GM12878 (cell line): Measurements from ENCODE around the gene TRPM8. TPM values are rescaled to one million over a fixed set of nuclear protein-coding genes. Genes with fewer than 3 reads are reported as not detected.

Experiments
- ATAC-seq: fragments of 200-7000 bp; cut with Tn5 transposase; 3 replicates; pipeline ENCODE4 v1.9.1; 2020; ENCODE audit warnings: mild to moderate bottlenecking, moderate library complexity
- BruUV-seq: library from RNA; stranded (reverse); fragments of 400-500 nt; replicated peaks from 2 replicates; lab custom pipeline; 2021; lab: Mats Ljungman, UMichigan
- CTCF ChIA-PET: fragments of 300-600 bp; sonication (Branson Sonifier 250); formaldehyde crosslinking; extraction: SDS; loops from one replicate; lab custom pipeline; 2021; ENCODE audit warnings: inconsistent platforms; lab: Yijun Ruan, JAX
- POLR2A ChIA-PET: fragments of 350-600 bp; formaldehyde crosslinking; extraction: SDS; loops from one replicate; lab custom pipeline; 2021; ENCODE audit warnings: inconsistent platforms; lab: Charles Lee
- RAD21 ChIA-PET: fragments of 300-600 bp; sonication (Branson Sonifier 250); formaldehyde crosslinking; loops from one replicate; lab custom pipeline; 2023; ENCODE audit warnings: antibody characterized with exemption; ENCODE audit not compliant: unreplicated experiment; lab: Charles Lee
- SMC1A ChIA-PET: fragments of 300-600 bp; sonication (Branson Sonifier 250); formaldehyde crosslinking; loops from one replicate; lab custom pipeline; 2023; ENCODE audit not compliant: unreplicated experiment, uncharacterized antibody; lab: Charles Lee
- DNase-seq: peaks from one replicate; pipeline ENCODE4 v3.0.0-alpha.2; 2011; ENCODE audit warnings: low read depth, low spot score
- FAIRE-seq: peaks from 3 replicates; lab custom pipeline; 2011; peaks lifted over from hg19 to GRCh38; lab: Jason Lieb, UNC
- H2AFZ ChIP-seq: 2 replicates; pipeline ENCODE4 v1.6.0; 2011; ENCODE audit warnings: low read depth, low read length, control low read depth; ENCODE audit not compliant: control insufficient read depth
- H3K27ac ChIP-seq: 2 replicates; pipeline ENCODE4 v1.5.1; 2011; ENCODE audit warnings: control low read depth; ENCODE audit not compliant: control insufficient read depth, insufficient read depth
- H3K27me3 ChIP-seq, 2 experiments: replicated peaks in 1 of 2; 2 replicates each; pipeline versions ENCODE4 v1.6.0 to v1.6.1; 2011; ENCODE audit warnings: low read length in 1 of 2; ENCODE audit not compliant: control insufficient read depth in 2 of 2, insufficient read depth in 2 of 2
- H3K36me3 ChIP-seq, 2 experiments: 2 replicates each; pipeline ENCODE4 v1.5.1; 2011; ENCODE audit warnings: low read length in 1 of 2; ENCODE audit not compliant: control insufficient read depth in 2 of 2, insufficient read depth in 2 of 2
- H3K4me1 ChIP-seq: 2 replicates; pipeline ENCODE4 v1.6.1; 2011; ENCODE audit warnings: mild to moderate bottlenecking, low read length, moderate library complexity, mixed read lengths; ENCODE audit not compliant: control insufficient read depth, insufficient read depth
- H3K4me2 ChIP-seq: 2 replicates; pipeline ENCODE4 v1.6.0; 2011; ENCODE audit warnings: control low read depth; ENCODE audit not compliant: control insufficient read depth, insufficient read depth
- H3K4me3 ChIP-seq: fragments of 200-600 bp; sonication (generic); 2 replicates; pipeline ENCODE4 v1.5.1; 2016
- H3K79me2 ChIP-seq: 2 replicates; pipeline ENCODE4 v1.6.0; 2011; ENCODE audit warnings: low read length; ENCODE audit not compliant: control insufficient read depth, insufficient read depth
- H3K9ac ChIP-seq: 2 replicates; pipeline ENCODE4 v1.8.0; 2011; ENCODE audit warnings: low read length, control low read depth, mixed read lengths; ENCODE audit not compliant: control insufficient read depth, insufficient read depth
- H3K9me3 ChIP-seq: replicated peaks from 3 replicates; pipeline ENCODE4 v1.5.1; 2011; ENCODE audit warnings: mild to moderate bottlenecking, low read length; ENCODE audit not compliant: control insufficient read depth, insufficient read depth
- H4K20me1 ChIP-seq: 2 replicates; pipeline ENCODE4 v1.6.0; 2011; ENCODE audit not compliant: control insufficient read depth, insufficient read depth
- BRCA1 ChIP-seq: IDR thresholded peaks from 2 replicates; pipeline ENCODE4 v1.6.1; 2011; ENCODE audit warnings: low read depth, low read length, improper control_type of control experiment
- CEBPB ChIP-seq, 2 experiments: fragments of 150-350 bp in 1 of 2; IDR thresholded peaks; 2 replicates each; pipeline ENCODE4 v1.6.1; 2012 to 2014; ENCODE audit warnings: low read depth in 2 of 2, low read length in 2 of 2, borderline replicate concordance in 1 of 2, inconsistent platforms in 1 of 2
- SIN3A ChIP-seq: IDR thresholded peaks from 2 replicates; pipeline ENCODE4 v1.6.1; 2012; ENCODE audit warnings: low read depth, low read length, improper control_type of control experiment
- SMAD1 ChIP-seq: fragments of 450-650 bp; IDR thresholded peaks from 2 replicates; pipeline ENCODE4 v1.6.1; 2018; ENCODE audit warnings: mild to moderate bottlenecking, low read depth; ENCODE audit not compliant: partially characterized antibody
- SMARCA5 ChIP-seq: fragments of 450-650 bp; IDR thresholded peaks from 2 replicates; pipeline ENCODE4 v1.6.1; 2017; ENCODE audit warnings: mild to moderate bottlenecking
- SRF ChIP-seq, 2 experiments: IDR thresholded peaks; 2 replicates each; pipeline ENCODE4 v1.6.1; 2011; ENCODE audit warnings: low read depth in 2 of 2, low read length in 2 of 2, mild to moderate bottlenecking in 1 of 2, moderate library complexity in 1 of 2
- SUZ12 ChIP-seq: fragments of 200-600 bp; sonication (generic); IDR thresholded peaks from one replicate; pipeline ENCODE4 v1.6.1; 2018; ENCODE audit warnings: antibody characterized with exemption, mild to moderate bottlenecking; ENCODE audit not compliant: unreplicated experiment
- TCF7 ChIP-seq: IDR thresholded peaks from 2 replicates; pipeline ENCODE4 v1.6.1; 2014; ENCODE audit warnings: antibody characterized with exemption, borderline replicate concordance
- ZNF217 ChIP-seq: fragments of 450-650 bp; IDR thresholded peaks from 2 replicates; pipeline ENCODE4 v1.6.1; 2017; ENCODE audit warnings: antibody characterized with exemption, mild to moderate bottlenecking
- WGBS: methylation state at CpG from one replicate; pipeline ENCODE4 v1.1.6; 2016; ENCODE audit warnings: low lambda C conversion rate; ENCODE audit not compliant: insufficient replicate concordance, insufficient coverage; ENCODE audit errors: missing lambda C conversion rate; 5-methylcytosine and 5-hydroxymethylcytosine counted together
- in situ Hi-C: fragments of 300-500 bp; cut with MboI; formaldehyde crosslinking; loops from 9 replicates; pipeline ENCODE4 v1.14.3; 2018; ENCODE audit warnings: mixed read lengths
- intact Hi-C: fragments of 100-400 bp; cut with micrococcal nuclease; formaldehyde crosslinking; loops from one replicate; pipeline ENCODE4 v1.14.2; 2022; ENCODE audit not compliant: unreplicated experiment
- polyA plus RNA-seq, 11 experiments: library from polyadenylated mRNA; depleted of rRNA in 4 of 11; unstranded in 6 of 11; stranded (reverse) in 5 of 11; fragments of >200 nt; fragmentation: Nextera tagmentation in 4 of 11; fragmentation: Illumina TruSeq in 1 of 11; extraction: Ambion mirVana in 4 of 11; extraction: Trizol in 1 of 11; gene quantifications; 1 replicate in 1 of 11; 2 replicates in 10 of 11; pipeline versions ENCODE4 v1.2.1 to v1.2.3, GENCODE V29; 2011 to 2016; ENCODE audit warnings: inconsistent platforms in 2 of 11, missing spikeins in 2 of 11, low read depth in 1 of 11
- total RNA-seq, 4 experiments: library from RNA; depleted of rRNA in 3 of 4; stranded (reverse); fragments of >200 nt in 3 of 4; fragmentation: Illumina TruSeq in 1 of 4; extraction: Trizol in 1 of 4; gene quantifications; 2 replicates each; pipeline versions ENCODE4 v1.2.1 to v1.2.3, GENCODE V29; 2013 to 2021
- TF ChIP-seq, protein P1 (sequence below): fragments of 450-650 bp; IDR thresholded peaks from 2 replicates; pipeline ENCODE4 v1.6.1; 2014; ENCODE audit warnings: mild to moderate bottlenecking
- TF ChIP-seq, protein P2 (sequence below), 3 experiments: IDR thresholded peaks in 2 of 3; conservative IDR thresholded peaks in 1 of 3; 2 replicates each; pipeline ENCODE4 v1.5.1; 2011; ENCODE audit warnings: low read depth in 3 of 3, low read length in 3 of 3, mild to moderate bottlenecking in 3 of 3, control low read depth in 2 of 3, moderate library complexity in 2 of 3, inconsistent platforms in 1 of 3, mixed read lengths in 1 of 3; ENCODE audit not compliant: control insufficient read depth in 2 of 3, insufficient read depth in 1 of 3; ENCODE audit errors: extremely low read depth in 1 of 3
- TF ChIP-seq, protein P3 (sequence below): fragments of 450-650 bp; formaldehyde crosslinking; IDR thresholded peaks from 2 replicates; pipeline ENCODE4 v1.4.0; 2022; ENCODE audit warnings: mild to moderate bottlenecking, moderate library complexity
- TF ChIP-seq, protein P4 (sequence below): IDR thresholded peaks from 2 replicates; pipeline ENCODE4 v1.6.1; 2011; ENCODE audit warnings: mild to moderate bottlenecking, low read depth, low read length, moderate library complexity; ENCODE audit not compliant: insufficient replicate concordance

The TRPM8 gene
- total and polyA plus RNA-seq, 10 of the 15 experiments (the other 5 are each of a cell fraction or from before 2014, with no cell fraction given) = 3.9 TPM; not detected in 9

DNA sequence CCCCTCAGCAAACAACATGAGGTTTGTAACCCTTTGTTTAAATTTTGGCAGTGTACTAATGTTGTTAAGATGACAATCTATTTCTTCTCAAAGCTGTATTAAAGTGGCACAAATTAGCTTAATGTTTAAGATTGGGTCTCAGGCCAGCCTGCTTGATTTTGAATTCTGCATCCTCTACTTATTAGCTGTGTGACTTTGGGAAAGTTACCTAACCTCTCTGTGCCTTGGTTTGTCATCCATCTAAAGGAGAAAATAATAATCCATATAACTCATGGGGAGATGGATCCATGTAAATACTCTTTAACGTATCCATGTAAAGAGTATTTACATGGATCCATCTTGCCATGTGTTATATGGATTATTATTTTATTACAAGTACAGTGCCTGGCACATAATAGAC lies 2.1 kb downstream of the TRPM8 start:
- FAIRE-seq = no peak
- in situ Hi-C loops = no loop called here
- no peak for ATAC-seq
- BruUV-seq = no TSS peak
- no peaks in the 10 kb centered on the region for H4K20me1 ChIP-seq
- no peaks in the 10 kb centered on the region for H3K79me2 ChIP-seq
- intact Hi-C loops = no loop called here
- ChIA-PET SMC1A (no interaction called here), RAD21 (no interaction called here), CTCF (interaction anchor here (0.7 to 1.1 kb wide), 2 partner anchors 9 to 12 kb away, joined by 3 to 4 read pairs; no protein-coding TSS in a partner anchor), POLR2A (interaction anchor here (0.6 kb wide), 1 partner anchor 11 kb away, joined by 4 read pairs; no protein-coding TSS in a partner anchor)
- H3K36me3 ChIP-seq = no peaks in the 10 kb centered on the region
- H3K27me3 ChIP-seq = no peaks in the 10 kb centered on the region; a peak in 1 of 4 replicates
- WGBS = 0% methylated on average over 1 of the region's 1 CpG
- DNase-seq = no peak
- H3K4me2 ChIP-seq = no peak overlapping the region
- no peaks in the 10 kb centered on the region for H3K4me1 ChIP-seq
- no peak overlapping the region for H3K4me3 ChIP-seq
- no peaks in the 10 kb centered on the region for H3K9me3 ChIP-seq
- no peak overlapping the region for H3K9ac ChIP-seq
- H3K27ac ChIP-seq = no peak overlapping the region
- no peak overlapping the region for H2AFZ ChIP-seq
- TF ChIP-seq SUZ12 (no peak), BRCA1 (no peak), SIN3A (no peak), SMAD1 (no peak), SMARCA5 (no peak), SRF (IDR thresholded peaks at IDR 0.05; ENCODE audit: low read depth in 2 of 2, low read length in 2 of 2) (no peak), ZNF217 (no peak), TCF7 (no peak), CEBPB (IDR thresholded peaks at IDR 0.05; ENCODE audit: borderline replicate concordance in 1 of 2, low read depth in 2 of 2, low read length in 2 of 2) (no peak)
- TF ChIP-seq, protein P1, sequence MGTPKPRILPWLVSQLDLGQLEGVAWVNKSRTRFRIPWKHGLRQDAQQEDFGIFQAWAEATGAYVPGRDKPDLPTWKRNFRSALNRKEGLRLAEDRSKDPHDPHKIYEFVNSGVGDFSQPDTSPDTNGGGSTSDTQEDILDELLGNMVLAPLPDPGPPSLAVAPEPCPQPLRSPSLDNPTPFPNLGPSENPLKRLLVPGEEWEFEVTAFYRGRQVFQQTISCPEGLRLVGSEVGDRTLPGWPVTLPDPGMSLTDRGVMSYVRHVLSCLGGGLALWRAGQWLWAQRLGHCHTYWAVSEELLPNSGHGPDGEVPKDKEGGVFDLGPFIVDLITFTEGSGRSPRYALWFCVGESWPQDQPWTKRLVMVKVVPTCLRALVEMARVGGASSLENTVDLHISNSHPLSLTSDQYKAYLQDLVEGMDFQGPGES = no peak
- TF ChIP-seq, protein P2, sequence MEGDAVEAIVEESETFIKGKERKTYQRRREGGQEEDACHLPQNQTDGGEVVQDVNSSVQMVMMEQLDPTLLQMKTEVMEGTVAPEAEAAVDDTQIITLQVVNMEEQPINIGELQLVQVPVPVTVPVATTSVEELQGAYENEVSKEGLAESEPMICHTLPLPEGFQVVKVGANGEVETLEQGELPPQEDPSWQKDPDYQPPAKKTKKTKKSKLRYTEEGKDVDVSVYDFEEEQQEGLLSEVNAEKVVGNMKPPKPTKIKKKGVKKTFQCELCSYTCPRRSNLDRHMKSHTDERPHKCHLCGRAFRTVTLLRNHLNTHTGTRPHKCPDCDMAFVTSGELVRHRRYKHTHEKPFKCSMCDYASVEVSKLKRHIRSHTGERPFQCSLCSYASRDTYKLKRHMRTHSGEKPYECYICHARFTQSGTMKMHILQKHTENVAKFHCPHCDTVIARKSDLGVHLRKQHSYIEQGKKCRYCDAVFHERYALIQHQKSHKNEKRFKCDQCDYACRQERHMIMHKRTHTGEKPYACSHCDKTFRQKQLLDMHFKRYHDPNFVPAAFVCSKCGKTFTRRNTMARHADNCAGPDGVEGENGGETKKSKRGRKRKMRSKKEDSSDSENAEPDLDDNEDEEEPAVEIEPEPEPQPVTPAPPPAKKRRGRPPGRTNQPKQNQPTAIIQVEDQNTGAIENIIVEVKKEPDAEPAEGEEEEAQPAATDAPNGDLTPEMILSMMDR (IDR thresholded peaks at IDR 0.05 in 2 of 3, conservative IDR thresholded peaks at IDR 0.05 in 1 of 3; ENCODE audit: control insufficient read depth in 2 of 3, extremely low read depth in 1 of 3, insufficient read depth in 1 of 3, low read depth in 3 of 3, low read length in 3 of 3) = no peak
- TF ChIP-seq, protein P3, sequence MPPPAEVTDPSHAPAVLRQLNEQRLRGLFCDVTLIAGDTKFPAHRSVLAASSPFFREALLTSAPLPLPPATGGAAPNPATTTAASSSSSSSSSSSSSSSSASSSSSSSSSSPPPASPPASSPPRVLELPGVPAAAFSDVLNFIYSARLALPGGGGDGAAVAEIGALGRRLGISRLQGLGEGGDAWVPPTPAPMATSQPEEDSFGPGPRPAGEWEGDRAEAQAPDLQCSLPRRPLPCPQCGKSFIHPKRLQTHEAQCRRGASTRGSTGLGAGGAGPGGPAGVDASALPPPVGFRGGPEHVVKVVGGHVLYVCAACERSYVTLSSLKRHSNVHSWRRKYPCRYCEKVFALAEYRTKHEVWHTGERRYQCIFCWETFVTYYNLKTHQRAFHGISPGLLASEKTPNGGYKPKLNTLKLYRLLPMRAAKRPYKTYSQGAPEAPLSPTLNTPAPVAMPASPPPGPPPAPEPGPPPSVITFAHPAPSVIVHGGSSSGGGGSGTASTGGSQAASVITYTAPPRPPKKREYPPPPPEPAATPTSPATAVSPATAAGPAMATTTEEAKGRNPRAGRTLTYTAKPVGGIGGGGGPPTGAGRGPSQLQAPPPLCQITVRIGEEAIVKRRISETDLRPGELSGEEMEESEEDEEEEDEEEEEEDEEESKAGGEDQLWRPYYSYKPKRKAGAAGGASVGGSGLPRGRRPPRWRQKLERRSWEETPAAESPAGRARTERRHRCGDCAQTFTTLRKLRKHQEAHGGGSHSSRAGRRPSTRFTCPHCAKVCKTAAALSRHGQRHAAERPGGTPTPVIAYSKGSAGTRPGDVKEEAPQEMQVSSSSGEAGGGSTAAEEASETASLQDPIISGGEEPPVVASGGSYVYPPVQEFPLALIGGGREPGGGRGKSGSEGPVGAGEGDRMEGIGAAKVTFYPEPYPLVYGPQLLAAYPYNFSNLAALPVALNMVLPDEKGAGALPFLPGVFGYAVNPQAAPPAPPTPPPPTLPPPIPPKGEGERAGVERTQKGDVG (CRISPR knock-in tag) = no peak
- TF ChIP-seq, protein P4, sequence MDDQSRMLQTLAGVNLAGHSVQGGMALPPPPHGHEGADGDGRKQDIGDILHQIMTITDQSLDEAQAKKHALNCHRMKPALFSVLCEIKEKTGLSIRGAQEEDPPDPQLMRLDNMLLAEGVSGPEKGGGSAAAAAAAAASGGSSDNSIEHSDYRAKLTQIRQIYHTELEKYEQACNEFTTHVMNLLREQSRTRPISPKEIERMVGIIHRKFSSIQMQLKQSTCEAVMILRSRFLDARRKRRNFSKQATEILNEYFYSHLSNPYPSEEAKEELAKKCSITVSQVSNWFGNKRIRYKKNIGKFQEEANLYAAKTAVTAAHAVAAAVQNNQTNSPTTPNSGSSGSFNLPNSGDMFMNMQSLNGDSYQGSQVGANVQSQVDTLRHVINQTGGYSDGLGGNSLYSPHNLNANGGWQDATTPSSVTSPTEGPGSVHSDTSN = no peak
